GM21390 (cell line): ENCODE measurements around the gene GLDN.

Experiments used
- ATAC-seq: cut with Tn5 transposase; IDR thresholded peaks from one replicate; pipeline ENCODE4 v1.9.1; 2021; ENCODE audit not compliant: unreplicated experiment

Gene GLDN

GRCh38 chr15:51322621-51323296 is 18.7 kb upstream of the GLDN start:
- no peak for ATAC-seq

- ATAC-seq: no peak
These were observed 17.7 kb upstream of the GLDN start for GRCh38 chr15:51323749-51324148.

GRCh38 chr15:51325167-51325566 is 16.3 kb upstream of the GLDN start:
- no peak for ATAC-seq

DNA sequence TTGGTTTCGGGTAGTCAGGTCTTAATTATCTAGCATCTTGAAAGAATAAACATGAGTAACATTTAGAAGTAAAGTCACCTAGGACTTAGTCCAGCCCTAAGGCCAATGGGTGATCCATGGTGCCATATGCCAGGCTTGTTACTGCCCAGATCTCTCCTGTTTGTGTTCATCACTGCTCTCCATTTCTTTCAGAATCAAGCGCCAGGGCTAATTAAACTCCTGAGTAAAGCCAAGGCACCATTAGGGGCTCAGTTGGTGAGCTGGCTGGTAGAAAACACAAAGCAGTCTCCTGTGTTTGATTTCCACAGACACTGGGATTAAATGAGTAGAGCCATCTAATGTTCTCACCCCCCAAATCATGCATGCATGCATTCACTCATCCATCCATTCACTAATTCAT is 14.4 kb upstream of the GLDN start:
- no peak for ATAC-seq

- no peak for ATAC-seq
These were observed 12.5 kb upstream of the GLDN start for GRCh38 chr15:51328926-51329325.

DNA sequence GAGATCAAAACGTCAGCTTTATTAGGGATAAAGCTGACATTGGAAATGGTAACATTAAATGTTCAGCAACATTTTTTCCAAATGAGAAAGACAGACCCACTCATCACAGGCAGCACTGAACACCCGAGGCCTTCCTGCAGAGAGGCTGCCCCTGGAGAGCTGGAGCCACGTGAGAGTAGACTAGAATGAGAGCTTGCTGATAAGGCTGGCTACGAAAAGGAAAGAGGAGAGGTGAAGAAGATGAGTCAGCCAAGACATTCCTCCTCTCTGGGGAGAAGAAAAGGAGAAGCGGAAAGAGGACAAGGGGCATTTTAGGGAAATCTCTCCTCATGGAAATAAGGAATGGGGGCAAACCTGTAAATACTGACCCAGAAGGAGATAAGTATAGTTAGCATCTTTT is 10.3 kb upstream of the GLDN start:
- ATAC-seq: no peak

- no peak for ATAC-seq
These were observed 9.0 kb upstream of the GLDN start for GRCh38 chr15:51332206-51333147.

GRCh38 chr15:51333571-51333970 is 7.9 kb upstream of the GLDN start:
- ATAC-seq: no peak

DNA sequence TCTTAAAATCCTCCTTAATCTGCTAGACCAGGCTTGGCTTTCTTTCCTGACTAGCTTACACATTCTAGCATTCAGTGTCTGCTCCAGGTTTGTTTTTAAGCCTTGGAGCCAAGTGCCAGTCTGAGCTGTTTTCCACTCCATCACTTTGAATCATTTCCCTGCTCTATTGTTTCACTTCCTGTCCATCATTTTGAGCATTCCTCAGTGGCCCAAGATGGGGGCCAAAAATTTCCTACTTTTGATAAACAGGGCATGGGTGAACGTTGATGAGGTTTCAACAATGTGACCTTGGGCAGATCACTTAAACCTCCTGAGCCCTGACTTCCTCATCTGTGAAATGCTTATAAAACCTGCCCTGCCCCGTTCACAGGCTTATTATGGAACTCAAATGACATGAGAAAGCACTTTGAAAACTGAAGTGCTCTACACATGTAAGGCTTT is 7.4 kb upstream of the GLDN start:
- ATAC-seq: no peak

- no peak for ATAC-seq
These were observed 6.4 kb upstream of the GLDN start for GRCh38 chr15:51335087-51335486.

- peak; percentile 81 for ATAC-seq
These were observed 5.7 kb upstream of the GLDN start for GRCh38 chr15:51335538-51336410.

DNA sequence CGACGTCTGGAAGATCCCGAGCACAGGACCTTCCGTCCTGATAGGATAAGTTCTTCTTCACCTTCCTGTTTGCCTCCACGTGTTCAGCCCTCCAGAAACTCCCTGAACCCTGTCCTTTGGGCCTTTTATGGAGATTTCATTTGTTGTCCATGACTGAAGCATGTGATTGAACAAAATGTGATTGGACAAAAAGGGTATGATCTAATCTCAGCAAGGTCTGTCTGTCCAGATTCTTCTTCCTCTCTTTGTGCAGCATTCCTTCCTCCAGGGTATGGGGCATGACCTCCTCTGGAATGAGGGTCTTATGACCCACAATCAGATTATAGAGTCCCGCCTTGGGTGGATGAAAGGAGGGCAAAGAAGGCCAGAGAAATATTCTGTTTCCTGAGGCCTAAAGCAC is 3.0 kb upstream of the GLDN start, which contains the start of gene CYP19A1:
Gene CYP19A1 (minus strand): TSS at position 101 of the 400 bp plus-strand sequence. CDS start 95,684 bp downstream, outside the sequence.
- ATAC-seq: no peak

DNA sequence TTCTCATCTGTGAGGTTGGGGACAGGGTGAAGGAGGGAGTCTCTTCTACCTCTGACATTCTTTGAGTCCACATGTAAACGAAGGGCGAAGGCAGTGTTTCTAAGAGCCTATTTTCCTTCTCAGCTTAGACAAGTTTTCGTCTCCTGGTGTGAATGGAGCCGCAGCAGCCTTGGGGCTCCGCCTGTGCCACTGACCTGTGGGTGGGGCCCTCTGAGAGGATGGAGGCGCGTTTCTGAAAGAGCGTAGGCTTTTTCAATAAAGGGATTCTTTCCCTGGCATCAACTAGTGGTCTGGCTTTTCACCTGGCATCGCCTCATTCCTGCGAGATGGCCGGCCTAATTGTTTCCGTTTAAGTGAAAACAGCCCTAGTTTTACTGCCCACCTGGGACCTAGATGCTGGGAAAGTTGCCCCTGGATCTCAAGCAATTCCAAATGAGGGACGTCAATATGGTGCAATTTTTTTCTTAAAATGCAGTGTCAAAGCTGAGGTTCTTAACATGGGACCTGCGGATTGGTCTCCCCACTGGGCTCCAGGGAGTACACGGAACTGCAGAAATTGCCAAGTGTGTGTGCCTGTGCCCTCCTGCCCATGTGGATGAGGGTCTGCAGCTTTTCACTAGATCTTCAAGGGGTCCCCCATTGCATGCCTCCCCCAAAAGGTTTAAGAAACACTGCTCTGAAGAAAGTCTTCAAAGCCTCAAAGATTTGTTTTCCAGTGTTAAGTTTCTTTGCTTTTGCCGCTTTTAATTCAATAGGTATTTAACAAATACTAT is 958 bp downstream of the GLDN start:
- no peak for ATAC-seq

DNA sequence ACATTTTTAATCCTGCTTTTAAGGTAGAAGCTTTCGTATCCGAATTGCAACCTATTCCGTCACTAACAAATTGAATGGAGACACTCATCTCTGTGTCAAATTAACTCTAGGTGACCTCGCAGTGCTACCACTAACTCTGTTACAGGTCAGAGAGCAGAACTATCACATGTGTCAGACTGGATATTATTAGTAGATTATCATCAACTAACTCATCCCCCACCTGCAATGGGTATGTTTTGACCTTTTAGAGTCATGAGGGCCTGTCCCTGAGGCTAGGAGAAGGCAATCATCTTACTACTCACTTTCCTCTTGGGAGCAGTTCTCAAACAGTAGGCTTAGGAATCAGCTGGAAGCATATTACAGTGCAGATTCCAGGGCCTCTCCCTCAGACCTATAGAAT is 2.0 kb downstream of the GLDN start:
- ATAC-seq: no peak

DNA sequence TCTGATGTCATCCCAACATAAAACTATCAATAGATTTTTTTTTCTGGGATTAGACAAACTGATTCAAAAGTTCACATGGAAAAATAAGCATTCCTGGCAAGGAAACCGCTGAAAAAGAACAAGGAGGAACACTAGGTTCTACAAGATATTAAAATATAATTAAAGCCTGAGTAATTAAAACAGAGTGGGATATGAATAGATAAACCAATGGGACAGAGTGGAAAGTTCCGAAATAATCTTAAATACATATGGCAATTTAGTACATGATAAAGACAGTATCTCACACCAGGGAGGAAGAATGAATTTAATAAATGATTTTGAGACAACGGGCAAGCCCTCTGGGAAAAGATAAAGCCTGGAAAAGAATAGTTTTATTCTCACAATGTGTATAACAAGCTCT is 4.7 kb downstream of the GLDN start:
- no peak for ATAC-seq

DNA sequence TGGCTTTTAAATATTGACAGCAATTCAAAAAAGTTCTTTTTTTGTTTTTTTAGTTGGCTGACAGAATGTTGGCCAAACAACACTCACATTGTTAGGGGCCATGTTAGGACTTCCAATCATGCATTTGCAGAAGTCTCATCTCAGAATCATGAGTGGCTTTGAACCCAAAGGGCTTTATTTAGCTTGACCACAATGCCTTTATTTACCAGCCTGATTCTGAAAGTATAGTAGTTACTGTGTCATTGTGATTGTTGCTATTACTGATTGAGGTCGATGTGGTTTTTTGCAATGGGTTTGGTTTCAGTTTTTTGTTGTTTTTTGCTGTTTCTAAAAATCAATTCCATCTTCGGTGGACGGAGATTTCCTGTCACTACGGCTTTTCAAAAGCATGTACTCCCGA is 7.2 kb downstream of the GLDN start:
- peak; percentile 97 for ATAC-seq

- no peak for ATAC-seq
These were observed 7.8 kb downstream of the GLDN start for GRCh38 chr15:51349156-51349844.

- ATAC-seq: no peak
These were observed 9.3 kb downstream of the GLDN start for GRCh38 chr15:51350723-51351122.

DNA sequence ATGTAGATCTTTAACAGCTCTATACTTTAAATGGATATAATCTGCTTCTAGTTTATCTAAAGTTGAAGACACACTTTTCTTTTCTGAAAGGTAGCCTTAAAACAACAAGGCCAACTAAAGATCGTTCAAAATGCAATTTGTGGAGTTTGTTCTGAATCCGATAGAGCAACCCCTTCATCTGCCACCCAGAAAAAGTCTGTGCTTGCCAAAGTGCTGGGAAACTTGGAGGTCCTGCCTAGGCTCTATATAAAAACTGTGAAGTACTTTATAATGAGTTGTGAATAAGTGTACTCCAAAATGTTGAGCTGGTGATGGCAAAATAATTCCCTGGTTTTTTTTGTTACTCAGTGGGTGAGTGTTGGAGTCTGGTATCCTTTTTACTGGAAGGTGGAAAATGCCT is 12.5 kb downstream of the GLDN start:
- ATAC-seq: no peak

DNA sequence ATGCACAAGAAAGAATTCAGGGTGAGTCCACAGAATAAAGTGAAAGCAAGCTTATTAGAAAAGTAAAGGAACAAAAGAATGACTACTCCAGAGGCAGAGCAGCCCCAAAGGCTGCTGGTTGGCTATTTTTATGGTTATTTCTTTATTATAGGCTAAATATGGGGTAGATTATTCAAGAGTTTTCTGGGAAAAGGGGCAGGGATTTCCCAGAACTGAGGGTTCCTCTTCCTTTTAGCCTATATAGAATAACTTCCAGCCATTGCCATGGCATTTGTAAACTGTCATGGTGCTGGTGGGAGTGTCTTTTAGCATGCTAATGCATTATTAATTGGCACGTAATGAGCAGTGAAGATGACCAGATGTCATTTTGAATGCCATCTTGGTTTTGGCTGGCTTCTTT is 13.6 kb downstream of the GLDN start:
- no peak for ATAC-seq
